HL-60 (cell line): Measurements from ENCODE around the gene ST6GALNAC3.

Experiments used
- DNase-seq, 2 experiments: peaks; one replicate each; pipeline ENCODE4 v3.0.0-alpha.2; 2010 to 2020; ENCODE audit warnings: low read depth in 1 of 2, low spot score in 1 of 2
- H3K27ac ChIP-seq: fragments of 250-450 bp; sonication (Bioruptor Pico); replicated peaks from 2 replicates; pipeline ENCODE4 v1.5.1; 2020; ENCODE audit warnings: mild to moderate bottlenecking, moderate library complexity
- H3K27me3 ChIP-seq: fragments of 250-450 bp; sonication (Bioruptor Pico); 2 replicates; pipeline ENCODE4 v1.5.1; 2021; ENCODE audit warnings: mild to moderate bottlenecking, moderate library complexity; ENCODE audit not compliant: insufficient read depth, poor library complexity, severe bottlenecking
- H3K4me3 ChIP-seq: replicated peaks from 2 replicates; pipeline ENCODE4 v1.5.1; 2011; ENCODE audit warnings: mild to moderate bottlenecking, control low read depth, low read length; ENCODE audit not compliant: insufficient read depth
- GABPA ChIP-seq: IDR thresholded peaks from 2 replicates; pipeline ENCODE4 v1.6.1; 2012; ENCODE audit warnings: low read depth
- POLR2AphosphoS5 ChIP-seq: IDR thresholded peaks from 2 replicates; pipeline ENCODE4 v1.6.1; 2012; ENCODE audit warnings: low read depth
- REST ChIP-seq: IDR thresholded peaks from 2 replicates; pipeline ENCODE4 v1.6.1; 2012; ENCODE audit warnings: low read depth; ENCODE audit not compliant: insufficient replicate concordance
- SPI1 ChIP-seq: IDR thresholded peaks from 2 replicates; pipeline ENCODE4 v1.6.1; 2012; ENCODE audit warnings: low read depth, mild to moderate bottlenecking, borderline replicate concordance
- TF ChIP-seq, protein P1 (sequence below): IDR thresholded peaks from one replicate; pipeline ENCODE4 v1.5.1; 2011; ENCODE audit warnings: low read length, control low read depth, inconsistent platforms; ENCODE audit not compliant: insufficient read depth

Gene ST6GALNAC3

GRCh38 chr1:76083189-76083588, 8.6 kb downstream of the ST6GALNAC3 start:
- no peak overlapping the region for H3K27ac ChIP-seq
- H3K27me3 ChIP-seq = no peaks in the 10 kb centered on the region
- TF ChIP-seq REST (no peak), GABPA (no peak), POLR2AphosphoS5 (no peak)
- TF ChIP-seq, protein P1, sequence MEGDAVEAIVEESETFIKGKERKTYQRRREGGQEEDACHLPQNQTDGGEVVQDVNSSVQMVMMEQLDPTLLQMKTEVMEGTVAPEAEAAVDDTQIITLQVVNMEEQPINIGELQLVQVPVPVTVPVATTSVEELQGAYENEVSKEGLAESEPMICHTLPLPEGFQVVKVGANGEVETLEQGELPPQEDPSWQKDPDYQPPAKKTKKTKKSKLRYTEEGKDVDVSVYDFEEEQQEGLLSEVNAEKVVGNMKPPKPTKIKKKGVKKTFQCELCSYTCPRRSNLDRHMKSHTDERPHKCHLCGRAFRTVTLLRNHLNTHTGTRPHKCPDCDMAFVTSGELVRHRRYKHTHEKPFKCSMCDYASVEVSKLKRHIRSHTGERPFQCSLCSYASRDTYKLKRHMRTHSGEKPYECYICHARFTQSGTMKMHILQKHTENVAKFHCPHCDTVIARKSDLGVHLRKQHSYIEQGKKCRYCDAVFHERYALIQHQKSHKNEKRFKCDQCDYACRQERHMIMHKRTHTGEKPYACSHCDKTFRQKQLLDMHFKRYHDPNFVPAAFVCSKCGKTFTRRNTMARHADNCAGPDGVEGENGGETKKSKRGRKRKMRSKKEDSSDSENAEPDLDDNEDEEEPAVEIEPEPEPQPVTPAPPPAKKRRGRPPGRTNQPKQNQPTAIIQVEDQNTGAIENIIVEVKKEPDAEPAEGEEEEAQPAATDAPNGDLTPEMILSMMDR = no peak
- no peak overlapping the region for H3K4me3 ChIP-seq
- no peak for DNase-seq

DNA sequence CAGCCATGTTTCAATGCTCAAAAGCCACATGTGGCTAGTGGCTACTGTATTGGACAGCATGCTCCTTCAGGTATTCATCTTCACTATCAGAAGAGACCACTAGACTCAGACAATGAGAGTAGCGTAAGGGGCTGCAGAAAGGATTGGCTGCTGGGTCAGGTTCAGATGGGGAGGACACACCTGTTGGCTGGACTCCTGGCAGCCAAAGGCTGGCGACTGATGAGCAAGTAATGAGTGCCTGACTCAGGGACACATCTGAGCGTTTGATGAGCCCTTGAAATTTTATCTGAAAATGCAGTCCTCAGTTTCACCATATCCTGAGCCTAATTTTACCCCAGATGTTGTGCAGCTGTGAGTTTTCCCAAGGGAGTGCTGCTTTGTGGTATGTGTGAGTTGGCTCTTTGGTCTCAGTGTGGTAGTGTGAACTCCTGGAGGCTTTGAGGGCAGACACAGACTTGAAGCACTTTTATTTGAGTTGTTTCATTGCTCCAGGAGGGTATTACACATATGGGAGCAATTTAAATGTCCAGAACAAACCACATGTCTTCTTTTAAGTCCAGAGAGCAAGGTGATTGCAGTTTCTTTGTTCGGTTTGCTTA, 9.6 kb downstream of the ST6GALNAC3 start:
- H3K27me3 ChIP-seq = no peaks in the 10 kb centered on the region
- no peak overlapping the region for H3K4me3 ChIP-seq
- no peak for TF ChIP-seq GABPA
- no peak for TF ChIP-seq SPI1
- TF ChIP-seq, protein P1 = no peak
- no peak for TF ChIP-seq REST
- DNase-seq = no peak
- H3K27ac ChIP-seq = no peak overlapping the region

GRCh38 chr1:76084685-76085084, 10.1 kb downstream of the ST6GALNAC3 start:
- H3K27ac ChIP-seq = no peak overlapping the region
- no peak overlapping the region for H3K4me3 ChIP-seq
- H3K27me3 ChIP-seq = no peaks in the 10 kb centered on the region
- no peak for TF ChIP-seq GABPA
- TF ChIP-seq REST = no peak
- TF ChIP-seq, protein P1 = no peak
- no peak for TF ChIP-seq SPI1
- TF ChIP-seq POLR2AphosphoS5 = no peak
- DNase-seq = no peak
